HG02970 (cell line): Measurements from ENCODE around the gene ZAP70.

ENCODE experiments used
- ATAC-seq: cut with Tn5 transposase; IDR thresholded peaks from one replicate; pipeline ENCODE4 v1.9.1; 2021; ENCODE audit warnings: mild to moderate bottlenecking, moderate library complexity, moderate number of reproducible peaks; ENCODE audit not compliant: unreplicated experiment, low FRiP score

Gene ZAP70

DNA sequence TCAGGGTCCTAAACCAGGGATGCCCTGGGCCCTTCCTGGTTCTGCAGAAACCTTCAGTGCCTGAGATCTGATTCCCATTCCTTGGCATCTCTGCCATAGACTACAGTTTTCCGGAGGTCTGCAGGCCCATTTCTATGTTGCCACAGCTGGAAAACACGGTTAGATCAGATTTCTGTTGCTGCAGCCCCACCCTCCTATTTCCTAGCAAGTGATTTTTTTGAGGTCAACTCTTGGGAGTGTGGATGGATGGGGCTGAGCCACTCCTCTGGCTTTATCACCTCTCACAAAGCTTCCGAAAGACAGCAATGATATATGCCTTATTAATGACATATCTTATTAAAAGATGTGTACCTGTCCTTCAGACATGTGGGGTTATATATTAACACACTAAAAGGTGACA lies 56.3 kb downstream of the ZAP70 start:
- no peak for ATAC-seq

GRCh38 chr2:97770445-97770844 lies 57.1 kb downstream of the ZAP70 start:
- no peak for ATAC-seq

DNA sequence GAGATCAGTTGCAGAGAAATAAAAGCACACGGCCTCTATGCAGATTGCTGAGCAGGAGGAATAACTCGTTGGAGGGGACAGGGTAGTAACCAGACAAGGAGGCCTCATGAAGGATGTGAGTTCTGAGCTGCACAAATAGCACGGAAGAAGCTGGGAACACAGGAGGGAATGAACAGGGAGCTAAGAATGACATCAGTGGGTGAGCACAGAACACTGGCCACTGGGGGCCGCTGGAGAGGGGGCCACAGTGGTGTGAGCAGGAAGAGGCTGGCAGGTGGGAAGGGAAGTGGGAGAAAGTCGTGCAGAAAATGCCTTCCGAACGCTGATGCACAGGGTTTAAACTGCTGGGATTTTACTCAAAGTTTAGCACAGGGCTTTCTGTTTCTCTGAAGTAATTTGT lies 61.0 kb downstream of the ZAP70 start:
- no peak for ATAC-seq

DNA sequence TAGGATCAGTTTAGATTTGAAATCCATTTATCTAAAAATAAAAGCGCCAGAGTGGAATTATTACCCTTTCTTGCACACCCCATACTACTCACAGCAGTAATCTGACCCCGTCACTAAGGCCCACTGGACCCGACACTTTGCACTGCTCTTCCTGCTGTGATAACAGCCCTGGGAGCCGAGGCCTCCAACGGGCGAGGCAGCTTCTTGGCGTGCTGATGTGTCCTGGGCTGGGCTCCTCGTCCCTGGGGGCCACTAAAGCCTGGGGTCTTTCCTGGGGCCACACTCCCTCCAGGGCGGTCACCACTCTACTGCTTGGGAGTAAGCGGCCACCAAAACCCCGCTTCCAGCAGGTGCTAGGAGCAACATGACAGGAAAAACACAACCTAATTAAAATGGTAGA lies 61.7 kb downstream of the ZAP70 start:
- no peak for ATAC-seq

GRCh38 chr2:97779141-97779540 lies 65.8 kb downstream of the ZAP70 start:
- no peak for ATAC-seq

DNA sequence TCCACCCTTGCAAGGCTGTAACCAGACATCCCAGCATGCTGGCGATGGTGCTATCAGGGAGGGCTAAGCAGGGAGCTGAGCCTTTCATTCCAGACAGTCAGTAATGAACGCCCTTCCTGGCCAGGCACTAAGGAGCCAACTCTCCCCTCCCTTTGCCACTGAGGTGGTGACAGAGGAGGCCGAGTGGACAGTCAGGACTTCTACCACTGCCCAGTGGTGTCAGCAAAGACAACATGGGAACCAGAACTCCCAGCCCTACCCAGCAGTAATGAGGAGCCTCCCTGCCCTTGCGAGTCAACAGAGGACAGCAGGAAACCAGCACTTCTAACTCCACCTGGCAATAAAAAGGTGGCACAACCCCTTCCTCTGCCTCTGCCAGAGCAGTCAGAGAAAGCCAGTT lies 68.6 kb downstream of the ZAP70 start:
- no peak for ATAC-seq

- no peak for ATAC-seq
Observed at GRCh38 chr2:97784953-97785352, 71.6 kb downstream of the ZAP70 start.

DNA sequence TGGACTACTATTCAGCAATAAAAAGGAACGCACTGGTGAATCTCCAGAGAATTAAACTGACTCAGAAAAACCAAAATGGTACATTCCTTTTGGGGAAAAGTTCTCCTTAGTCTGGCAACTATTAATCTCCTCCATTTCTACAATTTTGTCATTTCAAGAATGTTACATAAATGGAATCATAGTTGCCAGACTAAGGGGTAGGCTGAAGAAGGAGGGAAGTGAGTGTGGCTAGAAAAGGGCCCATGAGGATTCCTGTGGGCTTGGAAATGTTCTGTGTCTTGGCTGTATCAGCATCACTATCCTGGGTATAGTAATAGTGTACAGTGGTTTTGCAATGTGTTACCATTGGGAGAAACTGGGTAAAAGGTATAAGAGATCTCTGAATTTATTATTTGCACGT lies 72.4 kb downstream of the ZAP70 start:
- ATAC-seq, result no peak

- ATAC-seq, result no peak
Observed at GRCh38 chr2:97788986-97789644, 75.7 kb downstream of the ZAP70 start.
